ENCODE measurements around the gene CPVL.

- TF ChIP-seq POLR2AphosphoS5 (IDR thresholded peaks at IDR 0.05; ENCODE audit: low read depth, low read length) (no peak), REST (IDR thresholded peaks at IDR 0.05; ENCODE audit: insufficient read depth in 1 of 2, low read depth in 2 of 2, low read length in 1 of 2) (no peak), TCF7L2 (IDR thresholded peaks at IDR 0.05; ENCODE audit: low read depth, low read length) (no peak), SIN3A (IDR thresholded peaks at IDR 0.05; ENCODE audit: borderline replicate concordance, insufficient read depth, low read depth, low read length) (no peak)
- TF ChIP-seq, protein P1, sequence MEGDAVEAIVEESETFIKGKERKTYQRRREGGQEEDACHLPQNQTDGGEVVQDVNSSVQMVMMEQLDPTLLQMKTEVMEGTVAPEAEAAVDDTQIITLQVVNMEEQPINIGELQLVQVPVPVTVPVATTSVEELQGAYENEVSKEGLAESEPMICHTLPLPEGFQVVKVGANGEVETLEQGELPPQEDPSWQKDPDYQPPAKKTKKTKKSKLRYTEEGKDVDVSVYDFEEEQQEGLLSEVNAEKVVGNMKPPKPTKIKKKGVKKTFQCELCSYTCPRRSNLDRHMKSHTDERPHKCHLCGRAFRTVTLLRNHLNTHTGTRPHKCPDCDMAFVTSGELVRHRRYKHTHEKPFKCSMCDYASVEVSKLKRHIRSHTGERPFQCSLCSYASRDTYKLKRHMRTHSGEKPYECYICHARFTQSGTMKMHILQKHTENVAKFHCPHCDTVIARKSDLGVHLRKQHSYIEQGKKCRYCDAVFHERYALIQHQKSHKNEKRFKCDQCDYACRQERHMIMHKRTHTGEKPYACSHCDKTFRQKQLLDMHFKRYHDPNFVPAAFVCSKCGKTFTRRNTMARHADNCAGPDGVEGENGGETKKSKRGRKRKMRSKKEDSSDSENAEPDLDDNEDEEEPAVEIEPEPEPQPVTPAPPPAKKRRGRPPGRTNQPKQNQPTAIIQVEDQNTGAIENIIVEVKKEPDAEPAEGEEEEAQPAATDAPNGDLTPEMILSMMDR (IDR thresholded peaks at IDR 0.05): no peak
Measured at GRCh38 chr7:29077176-29077575, 69.2 kb downstream of the CPVL start.

Measured in Panc1 (cell line).